HG03139 (cell line): ENCODE measurements around the gene PTCH2.
A peak's percentile ranks its signal among the peaks of the same experiment; 100 is the strongest.
"Not testable (repeated sequence)": the region's sequence is repeated elsewhere in the genome, so short reads cannot be mapped to it uniquely, and the experiment has no call there.

Experiments used
- ATAC-seq: cut with Tn5 transposase; IDR thresholded peaks from one replicate; pipeline ENCODE4 v1.9.1; 2021; ENCODE audit not compliant: unreplicated experiment

The PTCH2 gene

DNA sequence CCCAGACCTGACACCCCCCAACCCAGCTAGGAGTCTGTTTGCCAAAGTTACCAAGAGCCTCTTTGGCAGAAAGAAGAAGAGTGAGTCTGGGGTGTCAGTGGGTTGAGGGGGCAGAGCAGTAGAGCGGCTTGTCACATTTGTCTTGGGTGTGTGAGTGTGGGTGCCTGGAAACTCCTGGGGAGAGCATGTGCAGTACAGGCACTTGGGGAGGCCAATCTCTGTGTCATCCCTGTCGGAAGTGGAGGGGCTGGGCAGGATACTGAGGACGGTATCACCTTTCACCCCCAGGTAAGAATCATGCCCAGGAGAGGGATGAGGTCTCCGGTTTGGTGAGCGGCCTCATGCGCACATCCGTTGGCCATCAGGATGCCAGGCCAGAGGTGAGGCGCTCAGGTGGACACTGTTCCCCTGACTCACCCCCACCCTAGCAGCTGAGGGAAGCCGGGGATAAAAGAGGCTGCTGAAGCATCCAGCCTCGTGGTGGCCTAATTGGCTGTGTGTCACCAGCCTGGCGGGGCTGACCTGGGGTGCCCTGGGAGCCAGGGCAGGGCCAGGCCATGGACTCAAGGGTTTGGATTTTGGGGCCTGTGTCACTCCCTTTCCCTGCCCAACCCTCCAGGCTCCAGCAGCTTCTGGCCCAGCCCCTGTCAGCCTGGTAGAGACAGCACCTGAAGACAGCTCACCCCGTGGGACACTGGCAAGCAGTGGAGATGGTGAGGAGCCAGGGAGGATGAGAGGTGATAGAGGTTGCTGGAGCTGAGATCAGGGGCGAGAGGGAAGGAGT lies 39.5 kb downstream of the PTCH2 start:
- no peak for ATAC-seq

DNA sequence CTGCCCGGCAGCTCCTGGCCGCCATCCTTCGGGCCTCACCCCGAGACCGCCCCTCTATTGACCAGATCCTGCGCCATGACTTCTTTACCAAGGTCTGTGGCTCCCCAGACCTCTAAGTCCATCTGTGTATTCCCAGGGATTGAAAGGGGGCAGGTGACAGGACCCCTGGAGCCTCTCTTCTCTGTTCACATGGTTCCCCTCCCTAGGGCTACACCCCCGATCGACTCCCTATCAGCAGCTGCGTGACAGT lies 40.1 kb downstream of the PTCH2 start:
- no peak for ATAC-seq

DNA sequence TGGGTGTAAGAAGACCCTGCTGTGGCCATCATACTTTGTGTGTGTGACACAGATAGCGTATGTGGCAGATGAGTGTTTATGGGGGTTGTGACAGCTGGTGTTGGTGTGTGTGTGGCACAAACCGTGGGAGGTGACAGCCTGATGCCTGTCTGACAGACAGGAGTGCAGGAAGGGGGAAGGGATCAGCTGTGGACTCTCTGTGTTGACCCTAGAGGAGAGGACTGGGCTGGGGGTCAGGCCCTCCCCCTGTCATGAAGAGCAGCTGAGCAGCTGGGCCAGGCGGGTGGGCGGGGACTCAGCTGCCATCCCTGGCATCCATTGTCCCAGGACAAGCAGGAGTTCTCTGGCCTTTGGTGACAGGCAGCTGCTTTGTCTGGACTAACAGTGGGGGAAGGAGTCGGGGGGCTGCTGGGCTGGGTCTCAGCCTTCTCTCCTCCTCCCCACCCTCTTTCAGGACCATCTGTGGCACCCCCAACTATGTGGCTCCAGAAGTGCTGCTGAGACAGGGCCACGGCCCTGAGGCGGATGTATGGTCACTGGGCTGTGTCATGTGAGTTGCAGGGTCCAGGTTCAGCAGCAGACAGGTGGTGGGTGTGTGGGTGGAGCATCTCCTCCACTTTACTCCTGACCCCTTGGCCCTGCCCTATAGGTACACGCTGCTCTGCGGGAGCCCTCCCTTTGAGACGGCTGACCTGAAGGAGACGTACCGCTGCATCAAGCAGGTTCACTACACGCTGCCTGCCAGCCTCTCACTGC lies 40.6 kb downstream of the PTCH2 start:
- ATAC-seq: no peak

DNA sequence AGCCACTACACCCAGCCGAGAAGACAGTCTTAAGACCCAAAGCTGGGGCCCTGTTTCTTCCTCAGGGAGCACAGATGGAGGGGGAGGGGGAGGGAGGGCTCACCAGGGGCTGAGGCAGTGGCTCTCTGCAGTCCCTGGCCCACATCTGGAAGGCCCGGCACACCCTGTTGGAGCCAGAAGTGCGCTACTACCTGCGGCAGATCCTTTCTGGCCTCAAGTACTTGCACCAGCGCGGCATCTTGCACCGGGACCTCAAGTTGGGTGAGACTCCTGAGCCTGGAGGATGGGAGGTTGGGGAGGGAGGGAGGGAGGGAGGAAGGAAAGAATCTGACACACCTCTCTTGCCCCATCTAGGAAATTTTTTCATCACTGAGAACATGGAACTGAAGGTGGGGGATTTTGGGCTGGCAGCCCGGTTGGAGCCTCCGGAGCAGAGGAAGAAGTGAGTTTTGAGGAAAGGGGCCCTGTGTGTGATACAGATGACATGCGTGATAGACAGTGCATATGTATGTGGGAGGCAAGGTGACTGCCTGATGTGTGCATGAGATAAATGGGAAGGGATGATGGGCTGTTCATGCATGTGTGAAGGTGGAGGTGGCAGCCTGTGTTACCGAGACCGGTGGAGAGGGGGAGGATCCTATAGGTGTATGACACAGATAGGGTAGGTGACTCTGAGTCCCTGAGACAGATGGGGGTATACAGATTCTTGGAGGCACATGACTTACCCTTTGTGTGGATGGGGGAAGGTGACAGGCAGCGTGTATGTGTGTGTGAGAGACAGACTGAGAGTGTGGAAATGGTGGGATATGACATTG lies 41.4 kb downstream of the PTCH2 start:
- ATAC-seq: no peak

DNA sequence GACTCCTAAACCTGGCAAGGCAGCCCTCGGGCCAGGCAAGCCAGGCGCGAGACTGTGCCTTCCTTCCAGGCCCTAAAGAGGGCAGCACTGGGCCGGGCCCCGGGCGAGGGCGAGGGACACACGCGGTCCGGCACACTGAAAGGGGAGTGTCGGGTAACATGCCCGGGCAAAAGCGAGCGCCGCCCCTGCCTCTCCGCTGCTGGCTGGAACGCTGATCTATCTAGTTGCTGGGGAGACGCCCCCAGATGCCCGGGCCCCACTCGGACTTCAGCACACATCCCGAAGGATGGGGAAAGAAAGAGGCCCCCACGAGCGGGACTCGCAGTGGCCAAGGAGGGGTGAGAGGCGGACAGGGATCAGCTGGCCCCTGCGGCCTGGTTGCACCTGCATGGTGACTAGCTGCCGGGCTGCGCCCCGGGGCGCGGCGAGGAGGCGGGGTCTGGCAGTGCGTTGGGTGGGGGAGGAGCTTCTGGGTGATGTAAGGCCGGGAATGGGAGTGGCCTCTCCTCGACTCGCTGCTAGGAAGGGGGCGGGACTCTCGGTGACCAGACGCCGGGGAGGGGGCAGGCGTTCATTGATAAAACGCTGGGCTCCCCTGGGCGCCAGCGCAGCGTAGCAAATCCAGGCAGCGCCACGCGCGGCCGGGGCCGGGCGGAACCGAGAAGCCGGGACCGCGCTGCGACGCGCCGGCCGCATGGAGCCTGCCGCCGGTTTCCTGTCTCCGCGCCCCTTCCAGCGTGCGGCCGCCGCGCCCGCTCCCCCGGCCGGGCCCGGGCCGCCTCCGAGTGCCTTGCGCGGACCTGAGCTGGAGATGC lies 43.1 kb downstream of the PTCH2 start, which contains the start of gene PLK3:
Gene PLK3 (plus strand): TSS at position 608 of the 815 bp plus-strand sequence. CDS start 87 bp downstream, at position 695.
- ATAC-seq: peak; percentile 79

DNA sequence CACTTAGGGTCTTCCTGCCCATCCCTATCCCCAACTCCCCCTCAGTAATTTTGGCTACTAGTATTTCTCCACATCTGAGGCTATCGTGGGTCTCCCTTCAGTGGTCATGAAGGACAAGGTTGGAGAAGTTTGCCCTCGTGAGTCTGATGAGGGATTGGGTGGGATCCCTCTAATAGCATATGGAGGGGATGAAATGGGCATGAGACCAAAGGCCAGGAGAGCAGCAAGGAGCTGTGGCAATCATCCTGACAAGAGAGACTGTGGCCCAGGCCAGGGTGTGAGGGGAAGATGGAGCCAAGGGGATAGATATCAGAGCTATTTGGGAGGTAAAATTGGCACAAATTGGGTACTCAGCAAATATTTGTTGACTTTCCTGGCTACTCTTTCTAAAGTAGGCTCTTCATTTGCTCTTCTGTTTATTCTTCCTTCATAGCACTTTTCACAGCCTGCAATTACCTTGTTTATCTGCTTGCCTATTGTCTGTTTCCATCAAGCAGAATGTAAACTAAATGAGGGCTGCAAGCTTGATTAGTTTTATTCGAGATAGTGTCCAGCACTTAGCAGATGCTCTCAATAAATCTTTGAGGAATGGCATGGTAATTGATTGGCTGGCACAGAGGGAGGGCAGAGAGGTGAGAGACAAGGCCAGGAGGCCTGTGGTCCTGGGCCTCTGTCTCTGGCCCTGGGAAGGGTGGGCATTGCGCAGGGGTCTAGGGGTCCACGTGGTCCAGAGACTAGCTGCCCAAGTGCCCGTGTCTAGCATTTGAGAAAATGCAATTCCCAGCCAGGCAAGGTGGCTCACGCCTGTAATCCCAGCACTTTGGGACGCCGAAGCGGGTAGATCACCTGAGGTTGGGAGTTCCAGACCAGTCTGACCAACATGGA lies 44.3 kb downstream of the PTCH2 start:
- ATAC-seq: no peak

DNA sequence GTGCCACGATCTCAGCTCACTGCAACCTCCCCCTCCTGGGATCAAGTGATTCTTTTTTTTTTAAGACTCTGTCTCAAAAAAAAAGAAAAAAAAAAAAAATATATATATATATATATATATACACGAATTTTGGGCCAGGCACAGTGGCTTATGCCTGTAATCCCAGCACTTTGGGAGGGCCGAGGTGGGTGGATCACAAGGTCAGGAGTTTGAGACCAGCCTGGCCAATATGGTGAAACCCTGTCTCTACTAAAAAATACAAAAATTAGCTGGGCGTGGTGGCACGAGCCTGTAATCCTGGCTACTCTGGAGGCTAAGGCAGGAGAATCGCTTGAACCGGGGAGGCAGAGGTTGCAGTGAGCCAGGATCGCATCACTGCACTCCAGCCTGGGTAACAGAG lies 45.2 kb downstream of the PTCH2 start:
- ATAC-seq: not testable (repeated sequence)

DNA sequence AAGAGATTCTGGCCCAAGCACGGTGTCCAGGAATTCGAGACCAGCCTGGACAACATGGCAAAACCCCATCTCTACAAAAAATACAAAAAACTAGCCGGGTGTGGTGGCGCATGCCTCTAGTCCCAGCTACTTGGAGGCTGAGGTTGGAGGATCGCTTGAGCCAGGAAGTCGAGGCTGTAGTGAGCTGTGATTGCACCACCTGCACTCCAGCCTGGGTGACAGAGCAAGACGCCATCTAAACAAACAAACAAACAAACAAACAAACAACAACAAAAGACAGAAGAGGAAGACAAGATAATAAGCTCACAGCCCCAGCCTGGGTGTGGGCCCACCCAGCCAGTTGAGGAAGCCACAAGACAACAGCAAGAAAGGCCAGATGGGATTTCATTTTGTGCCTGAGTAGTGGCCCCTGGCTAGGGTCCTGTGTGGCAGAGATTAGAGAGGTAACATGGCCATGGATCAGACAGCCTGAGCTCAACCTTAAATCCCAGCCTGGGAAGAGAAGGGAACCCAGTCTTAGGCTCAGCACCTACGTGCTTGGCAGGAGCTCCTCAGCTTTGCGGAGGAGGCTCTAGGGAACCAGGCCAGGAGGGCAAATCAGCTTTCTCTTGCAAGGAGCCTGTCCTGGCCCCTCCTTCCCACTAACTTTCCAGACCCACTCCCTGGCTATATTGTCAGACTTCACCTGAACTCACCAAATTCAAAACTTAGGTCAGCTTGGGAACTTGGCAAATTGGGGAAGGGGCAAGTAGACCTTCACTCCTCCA lies 50.1 kb downstream of the PTCH2 start:
- ATAC-seq: no peak

DNA sequence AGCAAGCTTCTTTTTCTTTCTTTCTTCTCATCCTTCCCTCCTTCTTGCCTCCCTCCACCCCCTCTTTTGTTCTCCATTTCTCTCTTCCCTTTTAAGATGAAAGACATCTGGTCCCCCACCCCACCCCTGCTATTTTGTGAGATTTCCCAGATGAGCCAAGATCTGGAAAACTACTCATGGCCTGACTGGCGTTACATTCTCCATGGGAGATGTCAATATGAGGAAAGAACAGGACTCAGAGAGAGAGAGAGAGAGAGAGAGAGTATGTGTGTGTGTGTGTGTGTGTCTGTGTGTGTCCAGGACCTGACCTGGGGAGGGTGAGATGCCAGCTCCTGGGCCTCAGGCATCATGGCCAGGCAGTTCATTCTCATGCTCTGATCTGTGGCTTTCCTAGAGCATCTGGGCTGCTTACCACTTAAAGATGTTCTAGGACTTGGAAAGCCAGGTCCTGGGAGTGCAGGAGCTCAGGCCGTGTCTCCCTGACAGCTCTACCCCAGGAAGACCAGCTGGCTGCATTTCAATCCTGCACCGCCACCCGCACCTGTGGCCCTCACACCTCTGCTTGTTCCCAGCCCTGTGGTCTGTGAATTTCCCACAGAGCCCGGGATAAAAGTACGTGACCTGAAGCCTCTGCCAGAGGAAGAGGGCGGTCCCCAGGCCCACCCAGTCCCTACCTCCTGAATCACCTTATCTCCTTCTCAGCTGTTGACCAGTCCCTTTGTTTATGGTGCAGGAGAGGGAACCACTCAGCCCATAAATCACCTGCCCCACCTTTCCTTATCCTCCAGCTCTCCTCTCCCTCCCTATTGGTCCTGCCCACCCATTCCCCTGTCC lies 51.9 kb downstream of the PTCH2 start:
- no peak for ATAC-seq

DNA sequence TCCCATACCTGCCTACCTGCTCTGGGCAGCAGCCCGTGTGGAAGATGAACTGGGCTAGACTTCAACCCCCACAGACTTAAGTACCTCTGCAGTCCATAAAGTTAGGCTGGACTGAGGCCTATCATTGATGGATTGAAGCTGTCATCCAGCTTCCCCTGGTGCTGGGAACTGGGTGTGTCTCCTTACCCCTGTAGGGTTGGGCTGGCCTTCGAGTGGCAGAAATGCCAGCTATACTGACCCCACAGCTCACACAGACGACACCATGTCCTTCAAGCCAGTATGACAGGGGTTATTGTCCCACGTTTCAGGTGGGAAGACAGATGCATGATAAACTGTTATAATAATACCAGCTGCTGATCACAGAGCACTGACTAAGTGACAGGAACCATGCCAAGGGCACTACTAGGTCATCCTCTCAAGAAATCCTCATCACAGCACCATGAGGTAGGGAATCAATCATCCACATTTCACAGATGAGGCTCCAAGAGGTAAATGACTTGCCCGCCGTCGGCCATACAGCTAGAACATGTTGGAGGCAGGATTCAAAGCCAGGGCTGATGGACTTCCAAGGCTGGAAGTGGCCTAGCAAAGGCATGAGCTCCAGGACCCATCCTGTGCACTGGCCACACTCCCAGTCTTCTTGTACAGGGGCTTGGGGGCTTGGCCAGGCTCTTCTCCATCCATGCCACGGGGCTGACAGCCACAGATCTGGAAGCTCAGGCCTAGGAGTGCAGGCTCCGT lies 54.8 kb downstream of the PTCH2 start, which contains the start of gene BEST4:
Gene BEST4 (minus strand): TSS at position 51 of the 741 bp plus-strand sequence. CDS start 465 bp downstream, outside the sequence.
- ATAC-seq: no peak

DNA sequence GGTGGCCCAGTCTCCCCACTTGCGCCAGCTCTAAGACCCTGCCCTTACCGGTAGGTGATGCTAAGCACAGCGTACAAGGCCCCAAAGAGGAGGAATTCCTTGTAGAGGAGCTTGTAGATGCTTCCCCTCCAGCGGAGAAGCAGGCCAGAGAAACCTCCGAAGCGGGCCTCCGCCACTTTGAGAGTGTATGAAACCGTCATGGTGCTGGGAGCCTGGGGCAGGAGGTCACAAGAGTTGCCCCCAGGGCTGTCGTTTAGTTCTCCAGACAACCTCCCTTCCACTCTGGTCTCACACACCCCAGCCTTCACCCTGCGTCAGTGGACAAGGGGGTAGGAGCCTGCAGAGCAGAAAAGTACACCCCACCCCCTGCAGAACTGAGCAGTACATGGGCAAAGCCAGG lies 55.5 kb downstream of the PTCH2 start:
- no peak for ATAC-seq

DNA sequence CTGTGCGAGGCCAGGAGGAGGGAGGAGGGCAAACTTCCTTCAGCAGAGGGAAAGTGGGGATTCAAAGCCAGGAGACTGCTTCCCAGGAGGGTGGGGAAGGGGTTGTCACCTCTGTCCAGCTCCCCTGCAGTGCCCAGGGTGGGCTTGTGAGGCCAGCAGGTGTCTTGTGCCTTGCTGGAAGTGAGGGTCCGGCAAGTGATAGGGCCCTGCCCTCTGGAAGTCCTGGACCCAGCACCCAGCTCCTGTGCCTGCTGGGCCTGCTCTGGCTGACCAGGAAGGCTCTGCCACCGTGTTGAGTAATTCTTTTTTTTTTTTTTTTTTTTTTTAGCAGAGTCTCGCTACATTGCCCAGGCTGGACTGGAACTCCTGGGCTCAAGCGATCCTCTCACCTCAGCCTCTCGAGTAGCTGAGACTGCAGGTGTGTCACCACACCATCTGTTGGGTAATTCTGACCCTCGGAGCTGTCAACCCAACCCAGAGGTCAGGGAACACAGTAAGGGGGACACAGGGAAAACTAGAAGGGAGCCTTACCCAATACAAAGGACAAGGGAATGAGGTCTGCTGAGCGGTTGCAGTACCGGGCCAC lies 56.1 kb downstream of the PTCH2 start:
- ATAC-seq: no peak

DNA sequence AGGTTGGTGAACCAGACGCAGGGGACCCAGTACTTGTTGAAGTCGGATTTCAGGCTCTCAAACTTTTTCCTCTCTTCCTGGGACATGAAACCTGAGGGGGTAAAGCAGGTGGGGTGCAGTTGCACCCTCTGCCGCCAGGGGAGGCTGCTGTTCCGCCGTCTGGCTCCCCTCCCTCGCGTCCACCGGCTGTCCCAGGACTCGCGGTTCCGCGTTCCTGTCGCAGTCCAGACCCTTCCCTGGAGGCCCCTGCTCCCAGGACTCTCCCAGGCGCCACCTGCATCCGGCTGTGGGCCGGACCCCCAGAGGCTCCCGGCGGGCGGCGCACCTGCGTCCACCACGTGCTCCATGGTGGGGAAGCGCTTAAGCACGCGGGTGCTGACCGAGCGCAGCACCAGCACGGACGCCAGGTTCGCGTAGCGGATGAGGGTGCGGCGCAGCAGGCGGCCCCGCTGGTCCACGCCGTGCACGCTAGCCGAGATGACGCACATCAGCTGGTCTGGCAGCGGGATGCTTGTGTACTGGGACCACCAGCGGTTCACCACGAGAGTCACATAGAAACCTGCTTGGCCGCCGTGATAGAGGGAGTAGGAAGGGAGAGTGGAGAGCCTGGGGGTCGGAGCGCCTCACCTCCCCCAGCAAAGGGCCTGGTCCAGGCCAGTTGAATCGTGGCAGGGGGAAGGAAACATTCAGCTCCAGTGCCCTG lies 56.8 kb downstream of the PTCH2 start:
- no peak for ATAC-seq

DNA sequence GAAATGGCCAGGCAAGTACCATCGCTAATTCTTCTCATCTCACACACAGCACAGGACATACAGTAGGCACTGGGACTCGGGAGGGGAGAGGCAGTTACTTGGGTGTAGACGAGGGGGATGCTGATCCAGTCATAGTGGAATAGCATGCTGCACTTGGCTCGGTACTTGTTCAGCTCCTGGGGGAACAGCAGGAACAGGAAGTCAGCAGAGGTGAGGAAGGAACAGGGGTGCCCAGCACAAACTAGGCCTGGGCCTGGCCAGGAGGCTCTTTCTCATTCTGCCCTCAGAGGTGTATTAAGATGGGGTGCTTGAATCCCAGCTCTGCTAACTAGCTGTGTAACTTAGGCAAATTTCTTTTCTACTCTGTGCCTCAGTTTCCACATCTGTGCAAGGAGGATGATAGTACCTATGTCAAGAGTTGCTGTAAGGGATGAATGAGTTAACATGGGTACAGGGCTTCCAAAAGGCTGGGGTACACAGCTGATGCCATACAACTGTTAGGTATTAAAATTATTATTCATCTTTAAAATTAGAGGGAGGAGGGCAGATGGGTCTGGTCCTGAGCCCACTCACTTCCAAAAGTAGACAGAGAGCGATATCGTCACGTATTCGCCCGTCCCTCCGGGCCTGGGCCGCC lies 57.4 kb downstream of the PTCH2 start:
- no peak for ATAC-seq

DNA sequence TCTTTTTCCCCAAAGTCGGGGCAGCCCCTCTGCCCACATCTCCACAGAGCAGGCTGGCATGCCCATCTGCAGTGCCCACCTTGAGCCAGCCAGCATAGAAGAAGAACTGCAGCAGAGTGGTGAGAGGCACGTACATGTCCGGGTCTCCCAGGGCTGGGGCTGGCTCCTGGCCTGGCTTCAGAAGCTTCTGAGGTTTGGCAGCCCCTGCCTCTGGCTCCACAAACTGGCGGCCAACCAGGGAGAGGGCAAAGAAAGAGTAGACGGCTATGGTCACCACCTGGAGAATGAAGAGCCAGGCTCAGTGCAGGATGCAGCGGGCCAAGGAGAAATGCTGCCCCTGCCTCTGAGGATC lies 58.0 kb downstream of the PTCH2 start:
- ATAC-seq: no peak
